GM19023 (cell line): ENCODE data around the gene HNRNPR.

ENCODE experiments used
- ATAC-seq: cut with Tn5 transposase; IDR thresholded peaks from one replicate; pipeline ENCODE4 v1.9.1; 2021; ENCODE audit warnings: mild to moderate bottlenecking, moderate library complexity; ENCODE audit not compliant: unreplicated experiment

Gene HNRNPR

DNA sequence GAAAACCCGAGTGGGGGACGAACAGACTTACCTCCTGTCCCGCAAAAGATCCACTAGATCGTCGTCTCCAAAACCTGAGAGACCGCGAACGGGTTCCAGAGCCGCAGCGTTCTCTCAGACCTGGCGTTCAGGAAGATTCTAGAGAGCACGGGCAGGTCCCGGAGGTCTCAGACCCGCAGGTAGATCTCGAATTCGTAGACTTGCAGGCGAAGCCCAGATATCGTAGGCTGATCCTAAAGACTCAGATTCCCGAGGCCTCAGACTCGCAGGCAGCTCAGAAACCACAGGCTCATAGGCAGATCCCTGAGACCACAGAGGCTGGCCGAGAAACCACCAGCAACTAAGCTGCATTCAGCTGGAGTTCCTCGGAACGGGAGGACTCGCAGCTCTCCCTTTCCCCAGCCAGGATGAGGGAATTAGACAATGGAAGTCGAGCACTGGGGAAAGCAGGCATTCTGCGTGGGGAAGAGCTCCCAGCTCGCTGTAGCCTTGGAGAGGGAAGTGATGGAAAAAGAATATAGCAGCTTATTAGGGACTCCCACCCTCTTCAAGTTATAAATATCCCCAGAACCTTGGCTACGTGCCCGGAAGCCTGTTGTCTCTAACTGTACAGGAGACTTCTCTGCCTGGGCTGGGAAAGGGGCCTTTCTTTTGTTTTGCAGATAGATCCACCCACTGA lies 25.4 kb upstream of the HNRNPR start, which contains the start of gene ZNF436:
ZNF436 (minus strand) TSS at position 502 of the 679 bp plus-strand sequence. CDS start 1,831 bp downstream, outside the sequence.
- no peak for ATAC-seq

DNA sequence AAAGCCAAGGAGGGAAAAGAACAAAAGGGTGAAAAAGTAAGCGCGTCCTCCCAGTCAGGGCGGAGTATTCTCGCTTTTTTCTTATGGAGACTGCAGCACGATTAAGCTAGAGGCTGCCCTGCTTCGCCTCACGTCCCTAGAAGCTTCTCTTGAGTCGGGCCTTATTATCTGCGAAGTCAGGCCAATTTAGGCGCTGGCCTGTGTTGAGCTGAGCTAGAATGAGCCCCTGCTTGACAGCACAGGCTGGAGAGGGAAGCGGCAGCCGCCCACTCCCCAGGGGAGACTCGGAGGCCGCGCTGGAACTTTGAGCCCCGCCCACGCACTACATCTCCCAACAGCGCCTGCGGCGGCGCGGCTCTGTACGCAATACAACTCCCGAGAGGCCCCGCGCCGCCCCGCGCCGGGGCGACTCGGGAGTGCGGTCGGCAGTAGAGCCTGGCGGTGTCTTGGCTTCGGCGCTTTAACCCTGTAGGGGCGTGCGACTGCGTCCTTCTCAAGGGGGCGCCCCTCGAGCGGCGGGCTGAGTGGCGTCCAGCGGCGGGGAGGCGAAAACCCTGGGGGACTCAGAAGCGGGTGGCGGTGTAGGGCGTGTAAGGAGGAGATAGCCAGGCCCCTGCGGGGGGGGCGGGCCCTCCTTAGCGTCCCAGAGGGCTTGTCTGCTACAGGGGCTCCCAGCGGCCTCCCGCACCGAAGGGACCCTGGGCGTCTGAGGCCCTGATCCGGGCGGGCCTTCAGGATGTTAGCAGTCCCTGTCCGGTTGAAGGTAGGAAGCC lies 24.7 kb upstream of the HNRNPR start:
- ATAC-seq: peak; percentile 69

DNA sequence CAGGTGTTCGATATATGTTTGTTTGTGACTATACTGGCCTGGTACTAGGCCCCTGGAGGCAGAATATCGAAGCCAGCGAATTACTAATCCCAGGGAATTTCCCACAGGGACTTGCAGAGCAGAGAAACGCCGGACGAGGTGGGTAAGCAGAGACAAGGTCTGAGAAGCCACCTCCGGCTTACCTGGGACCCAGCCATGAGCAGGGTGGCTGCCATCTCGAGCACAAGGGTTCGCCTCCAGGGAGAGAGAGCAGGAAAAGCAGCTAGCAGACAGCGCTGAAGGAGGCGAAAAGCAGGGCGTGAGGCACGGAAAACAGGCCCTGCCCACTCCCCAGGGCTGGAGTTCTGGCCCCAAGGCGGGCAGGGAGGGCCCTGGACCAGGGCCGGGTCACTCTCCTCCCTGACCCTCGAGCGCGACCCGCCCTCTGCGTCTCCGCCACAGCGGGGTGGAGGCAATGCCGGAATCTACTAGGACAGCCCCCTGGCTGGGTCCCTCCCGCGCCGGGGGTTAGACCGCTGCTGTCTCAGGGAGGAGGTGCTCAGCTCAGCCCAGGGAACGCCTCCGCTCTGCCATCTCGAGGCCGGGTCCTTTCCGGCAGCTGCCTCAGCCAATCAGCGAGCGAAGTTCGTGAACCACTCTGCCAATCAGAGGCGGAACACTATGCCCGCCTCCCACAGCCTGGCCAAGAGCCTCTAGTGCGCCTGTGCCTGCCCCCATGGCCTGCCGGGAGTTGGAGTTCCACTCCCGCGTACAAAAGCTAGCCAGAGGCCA lies 23.9 kb upstream of the HNRNPR start:
- ATAC-seq: peak; percentile 93

DNA sequence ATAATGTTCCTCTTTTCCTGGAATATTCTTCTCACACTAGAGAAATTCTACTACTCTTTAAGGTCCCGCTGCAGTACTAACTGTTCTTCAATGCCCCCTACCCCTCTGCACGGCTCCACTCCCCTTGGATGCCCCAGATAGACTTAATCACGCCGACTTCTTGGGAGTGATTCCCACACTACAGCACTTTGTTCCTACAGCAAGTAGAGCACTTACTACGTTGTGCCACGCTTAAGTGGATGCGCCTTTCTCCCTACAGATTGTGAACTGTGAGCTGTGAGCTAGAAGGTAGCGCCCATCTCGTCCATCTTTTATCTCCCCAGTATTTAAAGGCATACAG lies 23.3 kb upstream of the HNRNPR start:
- ATAC-seq: no peak

DNA sequence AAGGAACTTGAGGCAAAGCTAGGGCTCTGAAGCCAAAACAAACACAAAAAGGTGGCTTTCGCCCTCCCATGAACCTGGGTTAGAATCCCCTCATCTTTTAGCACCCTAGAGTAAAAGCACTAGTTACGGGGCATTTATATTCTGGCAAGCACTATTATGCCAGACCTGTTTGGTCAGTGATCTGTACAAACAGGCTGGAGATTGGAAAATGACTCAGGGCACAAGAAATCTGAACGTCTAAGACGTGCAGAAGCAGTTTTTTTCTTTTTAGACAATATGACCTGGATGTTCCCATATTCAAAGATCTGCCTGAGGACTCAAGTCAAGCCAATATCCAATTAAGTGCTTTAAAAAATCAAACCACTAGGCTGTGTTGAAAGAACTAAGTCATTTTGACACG lies 22.5 kb upstream of the HNRNPR start:
- ATAC-seq: no peak

DNA sequence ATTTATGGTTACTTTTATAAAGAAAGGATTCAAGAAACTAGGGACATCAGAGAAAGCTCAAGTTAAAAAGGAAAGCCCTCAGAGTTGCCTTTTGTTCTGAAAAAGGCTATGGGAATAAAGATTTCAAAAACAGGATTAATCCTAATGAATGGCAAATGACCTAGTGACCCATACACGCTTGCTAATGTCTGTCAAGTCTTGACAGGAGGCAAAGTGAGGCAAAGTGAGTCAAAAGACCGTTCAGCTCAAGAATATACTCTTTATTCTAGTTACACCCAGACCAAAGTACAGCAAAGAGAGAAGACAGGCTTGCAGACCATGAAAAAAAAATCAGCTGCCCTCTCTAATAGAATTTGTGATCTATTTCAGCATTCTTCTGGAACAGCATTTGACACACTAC lies 22.1 kb upstream of the HNRNPR start:
- no peak for ATAC-seq

DNA sequence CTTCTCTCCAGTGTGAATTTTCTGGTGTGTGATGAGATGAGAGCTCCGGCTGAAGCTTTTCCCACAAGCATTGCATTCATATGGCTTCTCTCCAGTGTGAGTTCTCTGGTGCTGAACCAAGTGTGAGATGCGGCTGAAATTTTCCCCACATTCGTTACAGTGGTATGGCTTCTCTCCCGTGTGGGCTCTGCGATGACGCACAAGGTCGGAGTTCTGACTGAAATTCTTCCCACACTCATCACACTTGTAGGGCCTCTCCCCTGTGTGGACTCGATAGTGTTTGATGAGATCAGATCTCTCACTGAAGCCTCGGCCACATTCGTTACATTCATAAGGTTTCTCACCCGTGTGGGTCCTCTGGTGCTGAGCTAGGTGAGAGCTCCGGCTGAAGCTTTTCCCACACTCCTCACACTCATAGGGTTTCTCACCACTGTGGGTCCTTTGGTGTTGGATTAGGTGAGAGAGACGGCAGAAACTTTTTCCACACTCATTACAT lies 18.2 kb upstream of the HNRNPR start:
- ATAC-seq: no peak

DNA sequence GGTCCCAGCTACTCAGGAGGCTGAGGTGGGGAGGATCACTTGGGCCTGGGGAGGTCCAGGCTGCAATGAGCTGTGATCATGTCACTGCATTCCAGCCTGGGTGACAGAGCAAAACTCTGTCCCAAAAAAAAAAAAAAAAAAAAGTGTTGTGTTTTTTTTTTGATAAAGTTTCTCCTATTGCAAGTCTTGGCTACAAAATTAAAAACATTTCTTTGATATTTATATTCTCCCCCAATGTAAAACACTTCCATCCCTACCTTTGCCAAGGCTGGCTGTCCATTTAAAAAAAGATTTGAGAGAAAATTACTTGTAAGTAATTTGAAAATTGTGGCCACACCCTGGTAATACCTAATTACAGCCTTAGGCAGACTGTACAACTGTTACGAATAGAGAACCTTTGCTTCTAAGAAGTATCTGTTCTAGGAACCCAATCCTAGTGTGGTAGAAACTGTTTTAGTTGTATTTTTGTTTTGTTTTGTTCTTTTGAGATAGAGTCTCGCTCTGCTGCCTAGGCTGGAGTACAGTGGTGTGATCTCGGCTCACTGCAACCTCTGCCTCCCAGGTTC lies 14.3 kb upstream of the HNRNPR start:
- ATAC-seq: no peak

DNA sequence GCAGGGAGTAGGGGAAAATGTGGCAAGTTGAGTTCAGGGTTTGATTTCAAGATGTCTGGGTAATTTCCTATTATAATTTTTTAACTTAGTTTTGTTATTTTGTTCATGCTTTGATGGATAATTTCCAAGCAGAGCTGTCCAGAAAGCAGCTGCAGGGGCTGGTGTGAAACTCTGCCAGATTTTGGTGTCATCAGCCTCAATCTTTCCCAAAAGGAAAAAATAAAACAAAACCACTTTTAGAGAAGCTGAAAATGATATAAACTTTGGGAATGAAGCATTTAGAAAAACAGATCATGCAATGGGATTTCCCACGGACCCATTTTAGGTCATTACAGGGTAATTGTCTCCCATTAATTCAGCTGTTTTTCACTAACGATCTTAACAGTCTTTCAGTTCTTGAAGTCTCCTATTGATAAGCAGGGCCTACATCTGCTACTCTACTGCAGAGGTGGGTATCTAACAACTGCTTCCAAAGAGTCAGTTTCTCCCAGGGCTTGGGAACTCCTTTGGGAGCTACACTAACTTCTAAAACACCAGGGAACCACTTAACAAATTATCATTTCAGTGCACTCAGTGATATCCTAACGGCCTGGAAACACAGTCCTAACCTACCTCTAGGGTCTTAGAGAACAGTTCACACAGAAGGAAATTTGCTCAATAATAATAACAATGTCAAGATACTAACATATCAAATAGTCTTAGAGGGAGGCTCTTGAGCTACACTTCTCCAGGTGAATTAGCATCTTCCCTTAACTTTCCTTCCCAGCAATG lies 13.2 kb upstream of the HNRNPR start:
- ATAC-seq: no peak

DNA sequence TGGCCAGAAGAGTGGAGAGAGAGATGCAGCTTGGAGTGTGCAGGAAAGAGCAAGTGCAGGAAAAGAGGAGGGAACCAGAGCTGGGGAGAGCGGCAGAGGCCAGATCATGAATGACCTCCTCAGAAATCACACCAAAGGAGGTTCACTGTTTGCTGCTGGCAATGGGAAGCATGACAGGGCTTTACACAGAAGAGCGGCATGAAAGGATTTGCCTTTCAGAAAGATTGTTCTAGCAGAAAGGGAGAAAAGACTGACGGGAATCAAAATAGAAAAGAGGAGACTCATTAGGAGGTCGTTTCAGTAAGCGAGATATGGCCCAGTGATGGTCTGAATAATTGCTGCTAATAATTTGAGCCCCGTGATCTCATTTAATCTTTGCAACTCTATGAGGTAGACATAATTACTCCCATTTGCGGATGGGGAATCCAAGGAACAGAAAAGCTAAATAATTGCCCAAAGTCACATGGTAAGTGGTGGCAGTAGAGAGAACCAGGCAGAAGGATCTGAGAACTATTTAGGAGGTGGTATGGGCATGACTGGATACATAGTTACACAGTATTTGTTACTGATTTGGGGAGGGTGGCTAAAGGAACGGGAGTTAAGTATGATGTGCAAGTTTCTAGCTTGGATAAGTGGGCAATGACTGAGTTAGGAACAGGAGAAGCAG lies 12.5 kb upstream of the HNRNPR start:
- no peak for ATAC-seq

DNA sequence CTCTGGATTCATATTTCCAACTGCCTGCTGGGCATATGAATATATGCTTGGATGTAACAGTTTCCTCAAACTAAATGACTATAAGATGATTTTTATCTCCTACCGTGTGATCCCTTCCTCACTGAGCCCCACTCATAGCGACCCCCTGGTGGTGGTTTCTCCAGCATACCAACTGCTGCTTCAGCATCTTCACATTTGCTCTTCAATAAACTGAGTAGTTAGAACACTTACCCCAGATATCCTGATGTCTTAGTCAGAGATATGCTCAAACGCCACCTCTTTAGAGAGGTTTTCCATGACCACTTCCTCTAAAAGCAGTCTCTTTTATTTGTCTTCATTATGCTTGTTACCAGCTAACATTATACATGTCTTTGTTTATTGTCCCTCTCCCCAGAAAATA lies 10.2 kb upstream of the HNRNPR start:
- no peak for ATAC-seq

DNA sequence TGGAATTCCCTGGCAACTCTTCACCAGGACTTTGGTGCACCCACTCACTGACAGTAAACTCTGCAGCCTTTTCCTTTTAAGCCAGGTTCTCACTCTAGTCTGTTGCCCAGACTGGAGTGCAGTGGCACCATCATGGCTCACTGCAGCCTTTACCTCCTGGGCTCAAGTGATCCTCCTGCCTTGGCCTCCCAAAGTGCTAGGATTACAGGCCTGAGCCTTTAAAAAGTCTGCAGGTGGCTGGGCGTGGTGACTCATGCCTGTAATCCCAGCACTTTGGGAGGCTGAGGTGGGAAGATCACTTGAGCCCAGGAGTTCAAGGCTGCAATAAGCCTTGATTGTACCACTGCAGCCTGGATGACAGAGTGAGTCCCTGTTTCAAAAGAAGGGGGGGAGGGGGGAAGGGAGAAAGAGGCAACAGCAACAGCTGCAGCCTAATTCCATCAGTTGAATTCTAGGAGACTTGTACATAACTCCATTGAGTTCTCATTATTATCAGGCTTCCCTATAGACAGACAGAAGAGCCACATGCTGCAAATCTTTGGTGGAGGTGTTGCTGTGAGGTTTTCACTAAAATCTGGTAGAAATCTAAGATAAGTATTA lies 8.1 kb upstream of the HNRNPR start:
- ATAC-seq: no peak

DNA sequence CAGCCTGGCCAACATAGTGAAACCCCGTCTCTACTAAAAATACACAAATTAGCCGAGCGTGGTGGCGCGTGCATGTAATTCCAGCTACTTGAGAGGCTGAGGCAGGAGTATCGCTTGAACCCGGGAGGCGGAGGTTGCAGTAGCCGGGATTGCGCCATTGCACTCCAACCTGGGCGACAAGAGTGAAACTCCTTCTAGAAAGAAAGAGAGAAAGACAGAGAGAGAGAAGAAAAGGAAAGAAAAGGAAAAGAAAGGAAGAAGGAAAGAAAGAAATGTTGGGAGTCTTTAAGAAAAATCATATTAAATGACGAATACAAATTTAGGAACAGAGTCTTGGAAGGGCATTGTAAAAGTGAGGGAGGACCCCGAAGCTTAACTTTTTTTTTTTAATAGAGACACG lies 1.8 kb upstream of the HNRNPR start:
- ATAC-seq: no peak

DNA sequence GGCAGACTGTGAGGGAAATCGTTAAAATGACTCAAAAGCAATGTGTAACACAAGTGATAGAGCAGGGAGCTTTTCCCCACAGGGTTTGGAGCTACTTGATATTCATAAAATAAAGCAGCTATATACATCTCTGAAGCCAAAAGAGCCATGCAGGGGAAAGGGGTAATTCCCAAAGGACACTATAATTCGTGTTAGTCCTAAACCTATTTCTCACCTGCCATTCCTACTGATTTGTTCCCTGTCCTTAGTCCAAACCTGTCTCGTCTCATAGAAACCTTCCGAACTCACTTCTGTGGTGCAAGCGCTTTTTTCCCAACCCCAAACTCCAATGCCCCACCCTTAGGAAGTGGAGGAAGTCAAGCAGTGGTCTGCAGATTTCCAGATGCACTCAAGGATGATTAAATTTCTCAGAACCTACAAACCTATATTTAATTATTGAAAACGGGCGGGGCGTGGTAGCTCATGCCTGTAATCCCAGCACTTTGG lies 946 bp upstream of the HNRNPR start:
- ATAC-seq: no peak

DNA sequence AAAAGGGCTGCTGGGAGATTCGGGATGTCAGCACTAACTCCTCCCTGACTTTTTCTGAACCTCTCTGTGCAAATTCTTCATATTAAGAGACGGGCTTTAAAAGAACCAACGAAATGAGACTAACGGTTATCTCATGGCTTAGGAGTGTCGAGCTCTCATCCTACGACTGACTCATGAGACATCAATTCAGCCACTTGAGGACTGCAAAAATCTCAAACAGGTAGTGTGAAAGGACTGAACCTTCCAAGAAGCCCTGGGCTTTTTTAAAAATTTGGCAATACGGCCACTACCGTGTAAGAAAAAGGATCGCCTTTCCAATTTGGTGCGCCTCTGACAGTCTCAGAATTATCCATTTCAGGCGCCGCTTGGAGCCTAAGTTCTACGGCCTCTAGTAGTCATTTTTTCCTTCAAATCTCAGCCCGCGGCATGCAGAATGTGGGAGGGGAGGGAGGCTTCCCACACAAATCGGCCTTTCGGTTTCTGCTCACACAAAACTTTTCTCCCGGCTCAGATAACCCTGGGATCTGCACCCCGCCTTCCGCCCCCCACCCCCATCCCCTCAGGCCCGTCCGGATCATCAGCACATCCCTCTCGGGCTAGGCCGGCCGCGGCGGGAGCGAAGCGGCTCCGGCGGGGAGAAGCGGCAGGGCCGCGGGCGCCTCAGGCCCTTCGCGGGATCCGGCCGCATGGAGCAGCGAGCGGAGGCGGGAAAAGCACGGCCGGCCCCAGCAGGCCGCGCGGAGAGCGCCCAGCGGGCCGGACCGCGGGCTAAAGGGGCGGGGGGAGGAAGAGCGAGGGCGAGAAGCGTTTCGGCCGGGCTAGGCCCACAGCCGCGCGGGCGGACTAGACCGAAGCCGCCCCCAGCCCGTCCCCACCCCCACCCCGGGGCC lies 618 bp downstream of the HNRNPR start:
- ATAC-seq: peak; percentile 4

DNA sequence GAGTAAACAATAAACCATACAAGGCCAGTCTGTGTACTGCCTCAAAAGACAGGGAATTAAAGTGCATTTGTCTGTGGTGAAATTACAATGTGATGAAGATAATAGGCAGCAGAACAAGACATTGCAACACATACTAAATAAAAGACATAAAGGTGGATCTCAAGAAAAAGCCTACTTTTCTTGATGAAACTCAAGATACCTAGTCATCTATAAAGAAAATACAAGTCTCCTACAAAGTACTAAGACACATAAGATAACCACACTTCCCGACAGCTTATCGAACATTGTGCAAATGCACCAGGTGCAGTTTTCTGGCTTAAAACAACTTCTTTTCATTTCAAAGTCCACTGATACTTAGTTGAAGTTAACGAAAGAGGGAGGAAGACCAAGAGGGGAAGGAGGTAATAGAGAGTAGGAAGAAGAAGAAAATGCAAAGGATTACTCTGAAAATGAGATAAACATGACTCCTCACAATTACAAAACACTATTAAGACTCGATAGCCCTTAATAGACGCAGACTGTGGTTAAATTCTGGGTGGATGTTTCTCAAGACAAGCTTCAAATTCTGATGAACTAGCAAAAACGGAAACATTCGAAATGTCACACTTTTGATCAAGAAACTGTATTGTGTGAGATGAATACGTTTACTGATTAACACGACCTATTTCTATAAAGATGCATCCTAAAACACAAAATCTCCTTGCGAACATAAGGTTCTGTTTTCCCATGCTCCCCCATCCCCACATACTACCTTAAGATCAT lies 2.0 kb downstream of the HNRNPR start:
- ATAC-seq: no peak

DNA sequence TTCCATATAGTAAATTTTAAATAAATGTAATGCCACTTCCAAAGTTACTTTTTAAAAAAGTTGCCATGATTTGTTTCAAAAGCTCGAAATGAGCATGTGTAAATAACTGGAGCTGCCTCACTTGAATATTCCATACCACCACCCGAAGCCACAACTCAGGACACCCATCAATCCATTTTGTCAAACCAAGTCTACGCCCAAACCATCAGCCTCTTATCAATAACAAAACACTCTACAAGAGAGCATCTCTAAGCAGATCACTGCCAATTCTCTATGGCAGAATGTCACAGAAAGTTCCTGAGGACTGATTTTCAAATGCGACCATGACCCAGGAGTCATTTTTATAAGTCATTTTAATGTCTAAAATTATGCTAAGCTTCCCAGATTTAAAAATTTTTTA lies 4.5 kb downstream of the HNRNPR start:
- no peak for ATAC-seq

DNA sequence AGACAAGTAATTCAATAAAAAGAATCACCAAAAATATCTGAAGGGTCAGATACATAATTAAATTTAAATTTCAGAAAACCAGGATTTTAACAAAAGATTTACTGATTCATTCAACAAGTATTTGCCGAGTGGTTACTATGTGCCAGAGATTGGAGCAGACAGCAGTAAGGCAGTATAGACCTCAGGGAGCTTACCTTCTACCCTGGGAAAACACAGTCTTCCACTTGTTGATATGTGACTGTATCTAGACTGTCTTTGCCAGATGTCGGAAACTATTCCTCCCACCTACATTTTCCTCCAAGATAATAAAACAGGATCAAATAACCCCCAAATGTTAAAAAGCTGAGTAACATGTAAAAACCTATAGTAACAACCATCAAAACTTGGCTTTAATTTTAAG lies 6.2 kb downstream of the HNRNPR start:
- no peak for ATAC-seq
